Measurements from ENCODE around the gene FAM180B. TPM values are rescaled to one million over a fixed set of nuclear protein-coding genes. Genes with fewer than 3 reads are reported as not detected.
"Not testable (repeated sequence)": the region's sequence is repeated elsewhere in the genome, so short reads cannot be mapped to it uniquely, and the experiment has no call there.

FAM180B gene
- total RNA-seq, 1 donor from 2014 or later: 0.53 TPM

- Histone ChIP-seq H3K4me1 (peaks cover 55% of the 10 kb centered on the region), H3K27me3 (ENCODE audit: low read depth) (no peaks in the 10 kb centered on the region), H3K27ac (no peak overlapping the region), H3K4me3 (no peak overlapping the region), H3K9me3 (no peaks in the 10 kb centered on the region), H3K36me3 (peaks cover 4% of the 10 kb centered on the region)
- TF ChIP-seq CTCF (IDR thresholded peaks at IDR 0.05): no peak
- DNase-seq: no peak
- no peak for ATAC-seq
- intact Hi-C loops (cut with DNase I): no loop called here
Observed at GRCh38 chr11:47545298-47545697, 41.2 kb upstream of the FAM180B start.

- DNase-seq; H3K36me3 ChIP-seq; H3K9me3 ChIP-seq; H3K27ac ChIP-seq; H3K27me3 ChIP-seq (ENCODE audit: low read depth); intact Hi-C loops (cut with DNase I); H3K4me3 ChIP-seq; ATAC-seq: not testable (repeated sequence)
- peaks cover 55% of the 10 kb centered on the region for H3K4me1 ChIP-seq
Observed at GRCh38 chr11:47546274-47546673, 40.2 kb upstream of the FAM180B start.

GRCh38 chr11:47550288-47551047 is 36.0 kb upstream of the FAM180B start:
- Histone ChIP-seq H3K27me3 (ENCODE audit: low read depth) (no peaks in the 10 kb centered on the region), H3K27ac (no peak overlapping the region), H3K4me3 (peak overlapping the region; percentile 96), H3K4me1 (peaks cover 53% of the 10 kb centered on the region), H3K9me3 (no peaks in the 10 kb centered on the region), H3K36me3 (peaks cover 4% of the 10 kb centered on the region)
- DNase-seq (no peak), ATAC-seq (no peak)
- intact Hi-C loops (cut with DNase I): no loop called here
- no peak for TF ChIP-seq CTCF (IDR thresholded peaks at IDR 0.05)

GRCh38 chr11:47551086-47551485 is 35.4 kb upstream of the FAM180B start:
- Histone ChIP-seq H3K9me3 (no peaks in the 10 kb centered on the region), H3K4me1 (peaks cover 53% of the 10 kb centered on the region), H3K27me3 (ENCODE audit: low read depth) (no peaks in the 10 kb centered on the region), H3K4me3 (peak overlapping the region; percentile 96), H3K27ac (peak overlapping the region; percentile 8), H3K36me3 (peaks cover 4% of the 10 kb centered on the region)
- intact Hi-C loops (cut with DNase I): no loop called here
- DNase-seq (no peak), ATAC-seq (no peak)
- no peak for TF ChIP-seq CTCF (IDR thresholded peaks at IDR 0.05)

GRCh38 chr11:47552056-47552565 is 34.4 kb upstream of the FAM180B start:
- no peaks in the 10 kb centered on the region for H3K36me3 ChIP-seq
- H3K27me3 ChIP-seq (ENCODE audit: low read depth): no peaks in the 10 kb centered on the region
- DNase-seq (no peak), ATAC-seq (peak; percentile 39 to 41)
- peak overlapping the region; percentile 96 for H3K4me3 ChIP-seq
- intact Hi-C loops (cut with DNase I): no loop called here
- H3K27ac ChIP-seq: peak overlapping the region; percentile 91
- H3K9me3 ChIP-seq: no peaks in the 10 kb centered on the region
- no peak for TF ChIP-seq CTCF (IDR thresholded peaks at IDR 0.05)
- peaks cover 46% of the 10 kb centered on the region for H3K4me1 ChIP-seq
